Measurements from ENCODE around the gene CTXND1.

Gene CTXND1

GRCh38 chr15:80207887-80208286, 44.1 kb downstream of the CTXND1 start:
- no peak for DNase-seq

- no peak for DNase-seq
Observed at GRCh38 chr15:80204231-80204630, 47.8 kb downstream of the CTXND1 start.

GRCh38 chr15:80203361-80203885, 48.6 kb downstream of the CTXND1 start:
- DNase-seq: no peak

GRCh38 chr15:80202641-80203360, 49.2 kb downstream of the CTXND1 start:
- DNase-seq: no peak

GRCh38 chr15:80202016-80202315, 50.0 kb downstream of the CTXND1 start:
- DNase-seq: no peak

- no peak for DNase-seq
Observed at GRCh38 chr15:80201256-80202015, 50.6 kb downstream of the CTXND1 start.

GRCh38 chr15:80199869-80200268, 52.1 kb downstream of the CTXND1 start:
- DNase-seq: no peak

- no peak for DNase-seq
Observed at GRCh38 chr15:80199366-80199765, 52.6 kb downstream of the CTXND1 start.

- DNase-seq: no peak
Observed at GRCh38 chr15:80194914-80195313, 57.1 kb downstream of the CTXND1 start.

GRCh38 chr15:80194186-80194585, 57.8 kb downstream of the CTXND1 start:
- no peak for DNase-seq

- no peak for DNase-seq
Observed at GRCh38 chr15:80191897-80192595, 60.0 kb downstream of the CTXND1 start.

- no peak for DNase-seq
Observed at GRCh38 chr15:80191198-80191597, 60.8 kb downstream of the CTXND1 start.

GRCh38 chr15:80188251-80188650, 63.8 kb downstream of the CTXND1 start:
- DNase-seq: no peak

- no peak for DNase-seq
Observed at GRCh38 chr15:80186597-80186996, 65.4 kb downstream of the CTXND1 start.

- no peak for DNase-seq
Observed at GRCh38 chr15:80186066-80186465, 65.9 kb downstream of the CTXND1 start.

- DNase-seq: no peak
Observed at GRCh38 chr15:80185152-80185551, 66.9 kb downstream of the CTXND1 start.

GRCh38 chr15:80184554-80184953, 67.5 kb downstream of the CTXND1 start:
- no peak for DNase-seq

GRCh38 chr15:80183886-80184285, 68.1 kb downstream of the CTXND1 start:
- DNase-seq: no peak

GRCh38 chr15:80183306-80183705, 68.7 kb downstream of the CTXND1 start:
- DNase-seq: no peak

- DNase-seq: no peak
Observed at GRCh38 chr15:80182611-80183261, 69.3 kb downstream of the CTXND1 start.

- DNase-seq: no peak
Observed at GRCh38 chr15:80180986-80181385, 71.0 kb downstream of the CTXND1 start.

GRCh38 chr15:80180468-80180867, 71.5 kb downstream of the CTXND1 start:
- DNase-seq: no peak

- DNase-seq: no peak
Observed at GRCh38 chr15:80179935-80180334, 72.1 kb downstream of the CTXND1 start.
